ENCODE results near the gene OR2W1.

DNA sequence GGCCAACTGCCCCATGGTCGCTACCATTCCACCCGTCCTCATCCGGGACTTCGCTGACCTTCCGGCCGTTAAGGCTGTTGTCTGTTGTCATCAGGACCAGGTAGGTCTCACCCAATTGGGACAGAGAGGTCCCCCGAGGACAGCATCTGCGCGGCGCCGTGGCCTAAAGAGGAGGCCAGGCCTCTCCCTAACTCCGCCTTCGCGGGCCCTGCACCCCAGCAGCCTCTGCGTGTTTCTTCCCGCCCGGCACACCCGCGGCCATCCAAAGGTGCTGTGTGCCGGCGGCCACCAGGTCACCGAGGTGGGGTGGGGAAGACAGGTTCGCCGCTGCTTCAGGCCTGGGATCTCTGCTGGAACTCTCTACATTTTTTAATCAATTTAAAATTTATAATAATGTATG is 9.0 kb downstream of the OR2W1 start:
- TF ChIP-seq, protein P1, sequence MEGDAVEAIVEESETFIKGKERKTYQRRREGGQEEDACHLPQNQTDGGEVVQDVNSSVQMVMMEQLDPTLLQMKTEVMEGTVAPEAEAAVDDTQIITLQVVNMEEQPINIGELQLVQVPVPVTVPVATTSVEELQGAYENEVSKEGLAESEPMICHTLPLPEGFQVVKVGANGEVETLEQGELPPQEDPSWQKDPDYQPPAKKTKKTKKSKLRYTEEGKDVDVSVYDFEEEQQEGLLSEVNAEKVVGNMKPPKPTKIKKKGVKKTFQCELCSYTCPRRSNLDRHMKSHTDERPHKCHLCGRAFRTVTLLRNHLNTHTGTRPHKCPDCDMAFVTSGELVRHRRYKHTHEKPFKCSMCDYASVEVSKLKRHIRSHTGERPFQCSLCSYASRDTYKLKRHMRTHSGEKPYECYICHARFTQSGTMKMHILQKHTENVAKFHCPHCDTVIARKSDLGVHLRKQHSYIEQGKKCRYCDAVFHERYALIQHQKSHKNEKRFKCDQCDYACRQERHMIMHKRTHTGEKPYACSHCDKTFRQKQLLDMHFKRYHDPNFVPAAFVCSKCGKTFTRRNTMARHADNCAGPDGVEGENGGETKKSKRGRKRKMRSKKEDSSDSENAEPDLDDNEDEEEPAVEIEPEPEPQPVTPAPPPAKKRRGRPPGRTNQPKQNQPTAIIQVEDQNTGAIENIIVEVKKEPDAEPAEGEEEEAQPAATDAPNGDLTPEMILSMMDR (IDR thresholded peaks at IDR 0.05), result no peak
- TF ChIP-seq POLR2A (IDR thresholded peaks at IDR 0.05) (no peak), POLR2AphosphoS5 (IDR thresholded peaks at IDR 0.05) (no peak)

Data from sigmoid colon (tissue), 4 donors.